Measurements from ENCODE around the gene LRRC74B. TPM values are rescaled to one million over a fixed set of nuclear protein-coding genes. Genes with fewer than 3 reads are reported as not detected.
A peak's percentile ranks its signal among the peaks of the same experiment; 100 is the strongest.

The LRRC74B gene
- total and polyA plus RNA-seq, 2 of the 4 experiments (the other 2 are of a cell fraction), result not detected

GRCh38 chr22:21073023-21073422 lies 27.3 kb downstream of the LRRC74B start:
- Histone ChIP-seq H3K27ac (ENCODE audit: insufficient read depth, low read length) (no peak overlapping the region), H2AK9ac (replicated peaks; ENCODE audit: low read depth, low read length, poor library complexity) (no peak overlapping the region), H3K14ac (replicated peaks; ENCODE audit: low read depth, low read length) (no peak overlapping the region), H3K9me1 (ENCODE audit: insufficient read depth, low read length) (peaks cover 5% of the 10 kb centered on the region; the same call in 1 of the 2 replicates), H4K91ac (ENCODE audit: insufficient read depth, low read depth, low read length) (no peak overlapping the region), H3K4me2 (ENCODE audit: low read depth, low read length) (no peak overlapping the region), H2AK5ac (ENCODE audit: low read depth, low read length) (no peak overlapping the region), H3K9me3 (ENCODE audit: control insufficient read depth, insufficient read depth, low read length) (peaks cover 10% of the 10 kb centered on the region; the same call in 1 of the 2 replicates), H4K8ac (ENCODE audit: low read depth in 2 of 2, low read length in 2 of 2) (no peak overlapping the region), H2BK20ac (ENCODE audit: low read depth, low read length) (no peak overlapping the region), H3K27me3 (ENCODE audit: control insufficient read depth, insufficient read depth, low read length) (peaks cover 17% of the 10 kb centered on the region; the same call in 1 of the 2 replicates), H3K79me1 (ENCODE audit: low read depth in 1 of 2, low read length in 2 of 2) (no peaks in the 10 kb centered on the region), H2BK120ac (ENCODE audit: low read depth, low read length) (no peak overlapping the region), H3K18ac (ENCODE audit: low read depth, low read length) (no peak overlapping the region), H2BK15ac (ENCODE audit: low read depth, low read length) (no peak overlapping the region), H2AFZ (replicated peaks; ENCODE audit: low read length, poor library complexity) (peak overlapping the region; percentile 2), H3K9ac (ENCODE audit: low read depth, low read length) (no peak overlapping the region), H3K36me3 (ENCODE audit: control insufficient read depth, insufficient read depth, low read length) (no peaks in the 10 kb centered on the region), H3K56ac (ENCODE audit: extremely low read depth, insufficient read depth, low read length) (no peak overlapping the region), H4K5ac (ENCODE audit: low read depth, low read length) (no peak overlapping the region), H3K4me1 (ENCODE audit: control insufficient read depth, insufficient read depth, low read length) (peaks cover 3% of the 10 kb centered on the region), H4K20me1 (ENCODE audit: insufficient read depth, low read length) (no peaks in the 10 kb centered on the region), H3K4ac (ENCODE audit: low read depth, low read length) (no peak overlapping the region), H3K23ac (ENCODE audit: low read depth, low read length) (no peak overlapping the region), H2BK5ac (ENCODE audit: low read depth, low read length, poor library complexity, severe bottlenecking) (no peak overlapping the region), H3K4me3 (ENCODE audit: insufficient read depth, low read depth, low read length) (no peak overlapping the region)
- dilution Hi-C loops (cut with HindIII; ENCODE audit: low sequenced_read_pairs, unreplicated experiment), result no loop called here
- in situ Hi-C loops (cut with MboI; ENCODE audit: low sequenced_read_pairs), result no loop called here
- no peak for DNase-seq
- BruUV-seq (replicated peaks), result no TSS peak
- no CpG with 5 or more reads among the region's 3 CpGs for WGBS, 2 experiments (ENCODE audit: extremely low coverage in 2 of 2, insufficient read length in 1 of 2)
- POLR2A ChIA-PET (ENCODE audit: unreplicated experiment), result no interaction called here
- intact Hi-C loops (cut with micrococcal nuclease), result no loop called here
- TF ChIP-seq ELK1 (IDR thresholded peaks at IDR 0.05; ENCODE audit: borderline replicate concordance, low read depth, low read length), result no peak
- no peak for TF ChIP-seq CEBPB (IDR thresholded peaks at IDR 0.05; ENCODE audit: low read depth, low read length)
- no peak for TF ChIP-seq FOS (IDR thresholded peaks at IDR 0.05; ENCODE audit: low read depth, low read length)
- TF ChIP-seq RAD21 (IDR thresholded peaks at IDR 0.05; ENCODE audit: low read length), result no peak
- no peak for TF ChIP-seq CTCF (conservative IDR thresholded peaks at IDR 0.05; ENCODE audit: low read depth, low read length)
- no peak for TF ChIP-seq RFX5 (IDR thresholded peaks at IDR 0.05; ENCODE audit: low read depth, low read length)
- no peak for TF ChIP-seq CHD1 (IDR thresholded peaks at IDR 0.05; ENCODE audit: low read depth, low read length)
- no peak for TF ChIP-seq BHLHE40 (IDR thresholded peaks at IDR 0.05; ENCODE audit: low read depth, low read length)
- no peak for TF ChIP-seq RCOR1 (IDR thresholded peaks at IDR 0.05; ENCODE audit: insufficient replicate concordance, low read length)
- TF ChIP-seq POLR2A (IDR thresholded peaks at IDR 0.05; ENCODE audit: low read depth, low read length), result no peak
- no peak for TF ChIP-seq MAFK (IDR thresholded peaks at IDR 0.05; ENCODE audit: low read depth, low read length)
- no peak for TF ChIP-seq NFE2L2 (IDR thresholded peaks at IDR 0.05; ENCODE audit: low read depth, low read length)
- TF ChIP-seq USF2 (IDR thresholded peaks at IDR 0.05; ENCODE audit: low read depth, low read length), result no peak
- no peak for TF ChIP-seq MAZ (IDR thresholded peaks at IDR 0.05; ENCODE audit: borderline replicate concordance, low read depth, low read length)
- TF ChIP-seq MXI1 (IDR thresholded peaks at IDR 0.05; ENCODE audit: borderline replicate concordance, low read depth, low read length), result no peak
- no peak for TF ChIP-seq SMC3 (IDR thresholded peaks at IDR 0.05; ENCODE audit: low read depth, low read length)
- CTCF ChIA-PET, result interaction anchor here (1.2 kb wide), 1 partner anchor 9 kb away, joined by 3 read pairs; no protein-coding TSS in a partner anchor
- no peak for ATAC-seq (ENCODE audit: low read depth)

Data from IMR-90 (cell line).